Activated T-helper 2 cell treated with anti-CD3 and anti-CD28 coated beads, Interferon-gamma antibody, Interleukin-2, Interleukin-4, amounts not matched to agents 10 μg/mL and 5 μg/mL and 100 μg/mL, durations not matched to agents 14 hours and 24 hours and 36 hours (primary cell): ENCODE data around the gene LCMT1. TPM values are rescaled to one million over a fixed set of nuclear protein-coding genes. Genes with fewer than 3 reads are reported as not detected.
A peak's percentile ranks its signal among the peaks of the same experiment; 100 is the strongest.
"Not testable (repeated sequence)": the region's sequence is repeated elsewhere in the genome, so short reads cannot be mapped to it uniquely, and the experiment has no call there.

Experiments
- DNase-seq: peaks from one replicate; pipeline ENCODE4 v3.0.0; 2021; ENCODE audit warnings: low spot score
- H3K27ac Mint-ChIP-seq: one replicate; pipeline ENCODE4 v1.8.0; 2021; ENCODE audit warnings: mixed read lengths
- H3K27me3 Mint-ChIP-seq: one replicate; pipeline ENCODE4 v1.8.0; 2021; ENCODE audit warnings: low read depth, mixed read lengths
- H3K36me3 Mint-ChIP-seq: one replicate; pipeline ENCODE4 v1.8.0; 2021; ENCODE audit warnings: low read depth, mixed read lengths
- H3K4me1 Mint-ChIP-seq: one replicate; pipeline ENCODE4 v1.8.0; 2021; ENCODE audit warnings: low read depth, mixed read lengths
- H3K4me3 Mint-ChIP-seq: one replicate; pipeline ENCODE4 v1.8.0; 2021; ENCODE audit warnings: low read depth, mild to moderate bottlenecking, moderate library complexity, mixed read lengths
- H3K9me3 Mint-ChIP-seq: one replicate; pipeline ENCODE4 v1.8.0; 2021; ENCODE audit warnings: mixed read lengths
- intact Hi-C: fragments of 100-400 bp; cut with micrococcal nuclease; formaldehyde crosslinking; loops from one replicate; pipeline ENCODE4 v1.15.1; 2023
- total RNA-seq: library from RNA; stranded (reverse); gene quantifications from 2 replicates; pipeline ENCODE4 v1.2.3, GENCODE V29; 2022

Gene LCMT1
- total RNA-seq: 34.1 and 38.6 TPM in 2 replicates

DNA sequence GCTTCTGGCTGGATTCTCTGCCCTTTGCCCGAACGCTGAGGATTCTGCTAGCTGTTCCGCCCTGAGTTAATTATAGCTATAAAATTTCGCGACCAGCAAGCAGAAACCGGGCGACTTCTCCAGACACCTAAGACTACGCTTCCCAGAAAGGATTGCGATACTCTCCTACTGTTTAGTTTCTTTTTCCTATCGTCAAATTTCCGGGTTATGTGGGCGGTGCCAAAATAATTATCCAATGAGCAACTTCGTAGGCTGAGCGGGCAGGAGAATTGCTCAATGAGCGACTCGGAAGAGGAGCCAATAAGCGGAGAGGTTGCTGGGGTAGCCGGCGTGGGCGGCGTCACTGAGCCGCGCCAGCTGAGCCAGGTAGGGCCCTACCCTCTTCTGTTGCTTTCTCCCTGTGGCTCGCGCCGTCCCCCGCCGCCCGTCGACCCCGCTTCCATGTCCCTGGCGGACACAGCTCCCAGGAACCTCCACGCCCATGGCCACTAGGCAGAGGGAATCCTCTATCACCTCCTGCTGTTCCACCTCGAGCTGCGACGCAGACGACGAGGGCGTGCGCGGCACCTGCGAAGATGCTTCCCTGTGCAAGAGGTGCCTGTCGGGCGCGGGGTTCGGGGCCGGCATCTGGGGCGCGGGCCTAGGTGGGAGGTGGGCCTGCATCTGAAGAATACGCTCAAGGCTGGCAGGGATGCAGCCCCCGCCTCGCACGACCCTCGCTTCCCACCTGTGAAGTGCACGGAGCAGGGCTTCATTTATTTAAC, at the start of gene LCMT1:
LCMT1 (plus strand) TSS at position 340 of the 764 bp plus-strand sequence; CDS start at position 482, 142 bp downstream.
- Mint-ChIP-seq H3K27ac (peak within 1 kb of the TSS; percentile 98), H3K4me3 (peak within 1 kb of the TSS; percentile 95), H3K36me3 (peaks cover 7% of the 10 kb centered on the region), H3K4me1 (peaks cover 45% of the 10 kb centered on the region), H3K9me3 (no peaks in the 10 kb centered on the region), H3K27me3 (no peaks in the 10 kb centered on the region)
- peak; percentile 91 for DNase-seq
- intact Hi-C loops: loop anchor here (1.0 kb wide), 2 partner anchors 44 to 80 kb away; no protein-coding TSS in a partner anchor

DNA sequence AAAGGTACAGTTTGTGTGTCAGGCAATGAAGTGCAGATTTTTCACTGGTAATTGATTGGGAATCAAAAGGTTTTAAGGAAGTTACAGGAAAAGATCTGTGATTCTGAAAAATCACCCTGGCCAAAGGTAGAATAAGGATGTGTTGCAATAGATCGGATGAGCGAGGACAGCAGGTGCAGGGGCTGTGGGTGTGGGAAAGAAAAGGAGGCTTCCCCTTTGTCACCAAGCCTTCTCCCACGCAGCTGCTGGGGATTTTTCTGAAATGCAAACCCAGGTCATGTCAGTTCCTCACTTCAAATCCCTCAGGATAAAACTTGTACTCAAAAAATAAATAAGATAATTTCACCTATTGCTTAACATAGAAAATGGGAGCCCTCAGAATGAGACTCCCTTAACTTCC, 48.4 kb upstream of the LCMT1 start:
- Mint-ChIP-seq H3K9me3 (no peaks in the 10 kb centered on the region), H3K4me1 (peaks cover 45% of the 10 kb centered on the region), H3K4me3 (no peak overlapping the region), H3K27ac (no peak overlapping the region), H3K27me3 (no peaks in the 10 kb centered on the region), H3K36me3 (no peaks in the 10 kb centered on the region)
- DNase-seq: no peak
- intact Hi-C loops: no loop called here

DNA sequence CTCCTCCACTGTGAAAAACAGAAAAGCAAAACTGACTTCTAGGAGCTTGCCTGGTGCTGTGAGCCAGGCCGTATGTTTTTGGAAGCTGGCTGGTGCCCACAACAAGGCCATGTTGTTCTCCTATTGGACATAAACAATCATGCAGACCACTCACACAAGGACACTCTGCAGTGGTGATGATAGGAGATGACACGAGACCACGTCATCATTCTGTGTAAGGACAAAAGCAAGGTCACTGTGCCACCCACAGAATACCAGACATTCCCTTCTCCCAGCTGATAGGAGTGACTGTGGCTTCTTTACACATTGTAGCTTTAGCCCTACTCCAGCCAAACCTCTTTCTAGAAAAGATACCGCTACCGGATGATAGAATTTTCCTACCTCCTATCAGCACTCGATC, 47.7 kb upstream of the LCMT1 start:
- Mint-ChIP-seq H3K9me3 (no peaks in the 10 kb centered on the region), H3K4me3 (no peak overlapping the region), H3K4me1 (peaks cover 47% of the 10 kb centered on the region), H3K27ac (peak overlapping the region; percentile 30), H3K36me3 (no peaks in the 10 kb centered on the region), H3K27me3 (no peaks in the 10 kb centered on the region)
- DNase-seq: no peak
- intact Hi-C loops: no loop called here

DNA sequence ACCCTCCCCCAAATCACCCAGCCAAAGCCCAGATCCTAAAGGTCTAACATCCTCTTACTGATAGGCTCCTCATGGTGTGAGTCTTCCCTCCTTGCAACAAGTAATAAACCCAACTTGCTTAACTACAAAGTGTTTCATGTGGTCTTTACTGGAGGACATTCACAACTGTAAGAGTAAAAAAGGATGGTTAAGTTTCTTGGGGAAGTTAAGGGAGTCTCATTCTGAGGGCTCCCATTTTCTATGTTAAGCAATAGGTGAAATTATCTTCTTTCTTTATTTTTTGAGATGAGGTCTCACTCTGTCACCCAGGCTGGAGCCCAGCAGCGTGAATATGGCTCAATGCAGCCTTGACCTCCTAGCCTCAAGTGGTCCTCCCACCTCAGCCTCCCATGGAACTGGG, 47.3 kb upstream of the LCMT1 start:
- Mint-ChIP-seq H3K27ac (peak overlapping the region; percentile 19), H3K4me1 (peaks cover 47% of the 10 kb centered on the region)
- H3K4me3 Mint-ChIP-seq, H3K9me3 Mint-ChIP-seq, H3K27me3 Mint-ChIP-seq, H3K36me3 Mint-ChIP-seq, intact Hi-C loops, DNase-seq: not testable (repeated sequence)

DNA sequence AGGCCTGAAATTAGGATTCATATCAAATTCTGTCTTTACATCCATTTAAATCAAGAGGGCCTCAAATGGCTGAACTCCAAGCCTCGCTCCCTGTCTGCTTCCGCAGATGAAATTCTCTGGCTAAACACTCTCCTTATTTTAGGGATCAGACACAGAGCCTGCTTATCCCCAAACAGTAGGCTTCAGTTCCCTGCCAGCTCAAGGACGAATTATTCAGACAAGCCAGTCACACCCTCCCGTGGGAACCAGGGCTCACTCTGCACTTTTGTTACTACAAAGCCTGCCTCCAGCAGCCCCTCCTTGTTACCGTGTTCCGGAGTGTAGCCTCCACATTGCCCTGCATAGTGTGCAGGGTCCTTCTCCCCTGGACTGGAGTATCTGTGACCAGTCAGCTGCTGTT, 46.6 kb upstream of the LCMT1 start:
- intact Hi-C loops: no loop called here
- DNase-seq: no peak
- Mint-ChIP-seq H3K27ac (no peak overlapping the region), H3K4me3 (no peak overlapping the region), H3K27me3 (no peaks in the 10 kb centered on the region), H3K4me1 (peaks cover 49% of the 10 kb centered on the region), H3K36me3 (no peaks in the 10 kb centered on the region), H3K9me3 (no peaks in the 10 kb centered on the region)

DNA sequence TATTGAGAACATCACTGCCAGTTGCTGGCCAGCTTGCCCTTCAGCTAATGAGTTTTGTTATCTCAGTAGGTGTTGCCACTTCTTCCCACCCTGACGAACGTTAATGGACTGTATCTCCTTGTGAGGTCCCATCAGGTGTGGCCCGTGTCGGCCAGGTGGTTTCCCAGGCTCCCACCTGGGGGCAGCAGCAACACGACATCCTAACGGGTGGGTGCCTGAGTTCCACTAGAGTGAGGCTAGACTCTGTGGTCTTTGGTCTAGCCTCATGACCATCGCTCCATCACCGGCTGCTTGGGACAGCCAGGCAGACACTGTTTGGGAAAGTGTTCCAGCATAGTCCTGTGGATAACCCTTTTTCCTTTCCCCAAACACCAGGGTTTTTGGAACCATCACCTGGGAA, 45.6 kb upstream of the LCMT1 start:
- intact Hi-C loops: loop anchor here (2.0 kb wide), 1 partner anchor 27 kb away; no protein-coding TSS in a partner anchor
- DNase-seq: no peak
- Mint-ChIP-seq H3K27ac (peak overlapping the region; percentile 89), H3K27me3 (peaks cover 2% of the 10 kb centered on the region), H3K36me3 (peaks cover 2% of the 10 kb centered on the region), H3K9me3 (no peaks in the 10 kb centered on the region), H3K4me3 (peak overlapping the region; percentile 77), H3K4me1 (peaks cover 44% of the 10 kb centered on the region)

DNA sequence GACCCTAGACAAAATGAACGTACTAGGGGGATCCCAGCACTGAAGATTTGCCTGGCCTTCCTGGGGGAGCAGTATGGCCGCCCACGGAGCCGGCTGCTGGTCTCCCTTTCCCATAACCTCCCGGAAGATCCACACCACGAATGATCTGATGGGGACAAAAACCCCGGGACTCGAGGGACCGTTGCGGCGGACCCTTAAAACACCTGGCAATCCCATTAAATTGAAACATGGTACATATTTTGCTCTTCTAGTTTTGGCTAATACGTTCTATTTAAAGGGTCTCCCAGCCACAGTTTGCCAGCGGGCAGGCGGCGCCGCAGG, 45.2 kb upstream of the LCMT1 start:
- peaks cover 3% of the 10 kb centered on the region for H3K27me3 Mint-ChIP-seq
- H3K4me3 Mint-ChIP-seq: peak overlapping the region; percentile 77
- DNase-seq: no peak
- H3K4me1 Mint-ChIP-seq: peaks cover 41% of the 10 kb centered on the region
- H3K9me3 Mint-ChIP-seq: no peaks in the 10 kb centered on the region
- peak overlapping the region; percentile 89 for H3K27ac Mint-ChIP-seq
- H3K36me3 Mint-ChIP-seq: peaks cover 3% of the 10 kb centered on the region
- intact Hi-C loops: loop anchor here (2.0 kb wide), 1 partner anchor 26 kb away; no protein-coding TSS in a partner anchor

DNA sequence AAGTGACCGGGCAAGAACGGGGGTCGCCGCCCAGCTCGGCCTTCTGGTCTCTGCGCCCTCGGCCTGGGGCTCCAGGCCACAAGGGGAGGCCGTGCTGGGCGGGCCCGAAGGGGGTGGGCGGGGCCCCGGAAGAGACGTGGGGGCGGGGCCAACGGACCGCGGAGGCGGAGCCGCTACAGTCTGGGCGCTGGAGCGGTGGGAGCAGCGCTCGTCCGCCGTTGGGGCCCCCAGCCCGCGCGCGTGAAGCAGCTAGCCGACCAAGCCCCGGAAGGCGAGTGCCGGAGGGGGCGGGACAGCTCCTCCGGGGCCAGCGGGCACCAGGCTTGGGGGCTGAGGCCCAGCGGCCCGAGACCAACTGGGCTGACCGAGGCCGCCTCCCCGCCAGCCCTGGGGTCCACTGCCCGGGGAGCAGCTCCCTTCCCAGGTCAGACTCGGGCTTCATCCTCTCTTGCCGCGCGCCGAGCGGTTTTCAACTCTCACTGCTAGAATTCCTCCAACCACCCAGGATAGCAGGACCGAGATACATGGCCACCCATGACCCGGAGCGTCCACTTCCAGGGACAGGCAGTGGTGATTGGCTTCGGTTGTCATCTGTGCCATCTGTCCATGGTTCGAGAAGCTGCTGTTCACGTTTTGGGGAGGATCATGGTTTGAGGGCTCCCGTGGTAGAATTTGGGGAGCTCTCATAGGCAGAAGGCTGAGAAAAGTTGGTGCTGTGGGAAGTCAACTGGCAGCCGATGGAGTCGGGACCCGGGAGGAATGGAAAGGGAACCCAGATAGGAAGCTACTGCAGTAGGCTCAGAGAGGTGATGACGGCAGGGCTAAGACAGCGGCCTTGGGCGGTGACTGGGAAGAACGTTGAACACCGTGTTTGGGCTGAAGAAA, 44.6 kb upstream of the LCMT1 start:
- Mint-ChIP-seq H3K9me3 (no peaks in the 10 kb centered on the region), H3K27me3 (peaks cover 3% of the 10 kb centered on the region), H3K4me1 (peaks cover 37% of the 10 kb centered on the region), H3K27ac (peak overlapping the region; percentile 89), H3K36me3 (peaks cover 3% of the 10 kb centered on the region), H3K4me3 (peak overlapping the region; percentile 90)
- intact Hi-C loops: loop anchor here (1.0 to 2.0 kb wide), 2 partner anchors 26 to 44 kb away; partner anchors contain the start of gene LCMT1
- peak; percentile 77 for DNase-seq

DNA sequence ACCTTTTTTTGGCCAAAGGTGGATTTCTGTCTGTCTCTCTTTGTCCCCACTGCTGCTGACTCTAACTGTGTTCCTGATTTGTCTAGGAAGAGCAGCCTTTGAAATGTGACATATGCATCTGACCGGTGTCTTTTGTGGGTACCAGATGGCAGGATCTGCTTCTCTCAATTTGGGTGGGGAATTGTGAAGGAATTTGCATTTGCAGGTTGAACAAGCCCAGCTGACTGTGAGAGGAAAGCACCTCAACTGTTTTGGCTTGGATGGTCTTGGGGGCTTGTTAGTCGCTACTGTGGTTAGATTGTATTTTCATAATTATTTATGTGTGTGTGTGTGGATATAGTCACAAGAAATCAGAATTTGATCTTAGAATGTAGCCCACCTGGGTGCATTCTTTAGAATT, 37.7 kb upstream of the LCMT1 start:
- no peak for DNase-seq
- Mint-ChIP-seq H3K27ac (no peak overlapping the region), H3K4me1 (peaks cover 7% of the 10 kb centered on the region), H3K27me3 (peaks cover 3% of the 10 kb centered on the region), H3K36me3 (peaks cover 5% of the 10 kb centered on the region), H3K4me3 (no peak overlapping the region), H3K9me3 (no peaks in the 10 kb centered on the region)
- intact Hi-C loops: no loop called here

DNA sequence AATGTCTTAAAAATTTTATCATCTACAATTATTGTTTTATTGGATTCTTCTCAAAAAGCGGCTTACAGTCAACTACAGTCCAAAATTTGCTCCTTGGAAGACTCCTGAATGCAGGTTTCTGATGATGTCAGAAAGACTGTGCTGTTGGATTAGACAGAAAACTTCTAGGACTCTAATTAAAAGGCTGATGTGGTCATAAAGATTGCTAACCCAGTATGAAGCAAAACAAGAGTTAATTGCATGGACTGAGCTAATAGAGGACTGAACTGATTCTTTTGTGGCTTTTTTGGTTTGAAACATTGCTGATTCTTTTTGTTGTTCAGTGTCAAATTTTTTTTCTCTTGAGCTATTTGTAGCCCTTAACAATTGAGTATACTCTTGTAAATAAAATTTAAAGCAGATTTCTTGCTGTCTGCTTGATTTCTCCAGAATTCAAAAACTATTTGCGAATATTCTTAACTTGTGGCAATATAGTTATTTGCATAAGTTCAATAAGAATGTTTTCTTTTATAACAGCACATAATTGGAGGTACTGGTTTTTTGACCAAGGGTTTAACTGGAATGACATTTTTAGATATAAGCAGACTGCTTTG, 33.1 kb upstream of the LCMT1 start:
- no peak for DNase-seq
- Mint-ChIP-seq H3K9me3 (no peaks in the 10 kb centered on the region), H3K4me3 (no peak overlapping the region), H3K4me1 (no peaks in the 10 kb centered on the region), H3K27me3 (no peaks in the 10 kb centered on the region), H3K27ac (no peak overlapping the region), H3K36me3 (peaks cover 2% of the 10 kb centered on the region)
- intact Hi-C loops: no loop called here

DNA sequence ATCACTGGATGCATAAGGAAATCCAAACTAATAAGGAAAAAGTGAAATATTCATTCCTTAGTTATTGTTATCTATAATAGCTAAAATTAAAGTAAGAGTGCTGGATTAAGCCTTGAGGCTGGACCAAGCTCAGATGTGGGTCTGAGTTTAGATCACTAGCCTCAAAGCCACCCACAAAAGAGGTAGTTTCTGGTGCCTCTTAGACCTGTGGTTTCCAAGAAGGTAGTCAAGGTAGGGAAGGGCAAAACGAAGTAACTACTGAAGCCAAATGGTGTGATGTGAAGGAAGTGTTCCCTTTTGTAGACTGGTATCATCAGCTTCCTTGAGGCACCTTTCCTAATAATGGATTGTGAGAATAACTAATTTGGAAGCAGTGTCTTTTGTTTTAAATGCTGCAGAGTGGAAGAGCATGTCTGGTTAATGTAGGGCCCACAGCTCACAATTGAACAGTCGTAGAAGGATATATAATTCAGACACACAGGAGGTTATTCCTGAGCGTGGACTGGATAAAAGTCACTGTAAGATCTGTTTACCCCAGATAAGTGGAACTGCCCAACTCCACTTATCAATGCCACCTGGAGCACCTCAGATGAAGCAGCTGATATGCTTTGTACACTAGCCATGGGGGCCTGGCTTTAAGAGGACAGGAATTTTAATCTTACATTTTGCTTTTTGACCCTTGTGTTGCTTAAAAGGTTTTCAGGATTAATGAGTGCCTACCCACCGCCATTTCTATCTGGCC, 31.7 kb upstream of the LCMT1 start:
- Mint-ChIP-seq H3K27me3 (no peaks in the 10 kb centered on the region), H3K4me3 (no peak overlapping the region), H3K36me3 (peaks cover 2% of the 10 kb centered on the region), H3K27ac (no peak overlapping the region), H3K4me1 (no peaks in the 10 kb centered on the region), H3K9me3 (no peaks in the 10 kb centered on the region)
- intact Hi-C loops: no loop called here
- no peak for DNase-seq

DNA sequence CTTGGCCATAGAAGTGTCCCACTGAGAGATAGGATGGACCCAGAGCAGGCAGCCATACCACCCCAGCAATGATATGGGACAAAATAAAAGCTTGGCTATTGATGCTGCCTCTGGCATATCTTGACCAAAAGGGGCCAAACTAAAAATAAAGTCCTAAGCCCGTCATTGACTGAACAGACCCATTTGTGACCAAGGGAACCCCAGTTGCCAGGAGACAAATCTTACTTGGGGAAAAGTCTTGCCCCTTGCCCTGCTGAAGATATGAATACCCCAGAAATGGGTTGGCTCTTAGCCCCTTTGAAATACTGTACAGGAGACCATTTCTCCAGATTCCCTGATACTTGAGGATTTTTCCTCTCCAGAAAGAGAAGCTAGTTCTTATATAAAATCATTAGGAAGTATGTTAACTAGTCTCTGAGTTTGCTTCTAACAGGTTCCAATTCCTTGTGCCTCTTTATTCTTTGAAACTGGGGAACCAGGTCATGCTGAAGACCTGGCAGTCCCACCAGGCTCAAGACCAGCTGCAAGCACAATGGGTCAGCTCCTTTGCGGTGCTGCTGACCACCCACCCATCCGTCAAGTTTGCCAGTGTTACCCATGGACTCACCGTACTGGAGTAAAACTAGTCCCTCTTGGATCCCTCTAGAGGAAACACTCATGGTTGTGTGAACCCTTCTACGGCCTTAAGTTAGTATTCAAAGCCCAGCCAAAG, 31.0 kb upstream of the LCMT1 start:
- Mint-ChIP-seq H3K4me1 (no peaks in the 10 kb centered on the region), H3K27me3 (no peaks in the 10 kb centered on the region), H3K27ac (no peak overlapping the region), H3K9me3 (no peaks in the 10 kb centered on the region), H3K4me3 (no peak overlapping the region), H3K36me3 (peaks cover 2% of the 10 kb centered on the region)
- intact Hi-C loops: no loop called here
- no peak for DNase-seq
